ENCODE measurements around the gene GSTO1.

The GSTO1 gene

DNA sequence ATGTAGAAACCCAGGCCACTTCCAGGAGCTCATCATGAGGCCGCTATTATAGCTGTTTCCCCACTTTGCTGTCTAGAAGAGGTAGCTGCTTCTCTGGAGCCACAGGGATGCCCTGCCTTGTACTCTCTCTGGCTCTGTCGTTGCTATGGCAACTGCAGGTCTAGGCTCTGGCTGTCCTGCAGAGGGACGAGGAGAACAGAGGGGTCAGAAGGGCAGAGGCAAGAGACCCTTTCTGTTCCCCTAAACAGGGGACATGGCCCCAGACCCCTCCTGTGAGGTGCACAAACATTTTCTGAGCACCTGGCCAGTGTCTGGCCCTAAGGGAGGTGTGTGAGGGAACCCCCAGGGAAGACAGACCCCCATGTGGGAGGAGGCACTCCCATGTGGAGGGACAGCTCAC, 52.2 kb downstream of the GSTO1 start:
- no peak for DNase-seq

DNA sequence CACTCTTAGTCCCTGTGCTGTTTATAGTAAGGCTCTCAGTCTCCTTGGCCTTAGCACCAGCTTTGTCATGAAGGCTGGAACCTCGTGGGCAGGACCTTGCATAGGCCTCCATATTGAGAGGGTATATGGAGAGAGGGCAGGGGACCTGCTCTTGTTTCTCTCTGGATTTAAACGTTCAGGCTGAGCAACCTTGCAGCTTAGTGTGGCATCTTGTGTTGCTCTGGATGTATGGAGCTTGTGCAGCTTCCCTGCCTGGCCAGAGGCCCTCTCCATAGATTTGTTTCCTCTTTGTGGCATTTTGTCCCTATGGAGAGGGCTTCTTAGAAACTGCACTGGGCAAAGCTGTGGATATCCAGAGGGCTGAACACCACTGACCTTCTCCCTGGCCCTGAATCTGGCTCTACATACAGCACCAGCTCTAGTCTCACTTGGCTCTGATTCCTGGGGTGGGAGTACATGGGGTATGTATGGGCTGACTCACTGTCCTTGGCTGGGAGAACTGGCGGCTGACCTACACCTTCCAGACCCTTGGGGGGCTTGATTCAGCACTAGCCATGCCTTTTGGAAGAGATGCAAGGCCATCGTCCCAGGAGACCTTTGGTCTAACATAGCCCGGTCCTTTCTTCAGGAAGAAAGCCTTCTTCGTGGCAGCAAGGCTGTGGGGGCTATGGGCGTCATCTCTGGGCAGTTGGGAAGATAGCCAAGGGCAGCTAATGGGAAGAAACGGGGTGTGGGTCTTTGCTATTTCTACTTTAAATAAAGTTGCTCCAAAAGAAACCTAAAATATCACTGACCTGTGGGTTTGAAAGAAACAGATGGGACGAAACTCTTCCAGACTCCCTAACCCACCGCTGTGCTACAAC, 53.1 kb downstream of the GSTO1 start:
- no peak for DNase-seq

DNA sequence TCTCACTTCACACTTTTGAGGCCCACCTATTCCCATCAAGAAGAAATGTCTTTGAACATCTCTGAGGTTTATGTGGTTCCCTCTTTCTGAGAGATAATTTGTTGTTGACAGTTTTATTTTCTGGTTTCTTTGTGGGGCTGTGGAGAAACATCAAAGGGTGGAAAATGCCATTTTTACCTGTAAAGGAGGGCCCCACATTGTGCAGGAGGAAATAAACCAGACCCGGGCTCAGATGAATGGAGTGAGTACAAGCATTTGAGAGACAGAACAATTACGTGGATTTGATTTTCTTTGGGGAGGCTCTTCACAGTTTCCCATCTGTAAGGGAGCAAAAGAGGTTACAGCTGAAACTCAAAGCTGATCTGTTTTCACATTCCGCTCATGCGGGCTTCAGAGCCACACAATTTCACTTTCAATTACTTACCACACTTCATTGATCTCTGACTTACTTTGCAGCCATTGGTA, 53.8 kb downstream of the GSTO1 start:
- peak in 2 of 5 experiments; percentile 58 to 61 for DNase-seq

DNA sequence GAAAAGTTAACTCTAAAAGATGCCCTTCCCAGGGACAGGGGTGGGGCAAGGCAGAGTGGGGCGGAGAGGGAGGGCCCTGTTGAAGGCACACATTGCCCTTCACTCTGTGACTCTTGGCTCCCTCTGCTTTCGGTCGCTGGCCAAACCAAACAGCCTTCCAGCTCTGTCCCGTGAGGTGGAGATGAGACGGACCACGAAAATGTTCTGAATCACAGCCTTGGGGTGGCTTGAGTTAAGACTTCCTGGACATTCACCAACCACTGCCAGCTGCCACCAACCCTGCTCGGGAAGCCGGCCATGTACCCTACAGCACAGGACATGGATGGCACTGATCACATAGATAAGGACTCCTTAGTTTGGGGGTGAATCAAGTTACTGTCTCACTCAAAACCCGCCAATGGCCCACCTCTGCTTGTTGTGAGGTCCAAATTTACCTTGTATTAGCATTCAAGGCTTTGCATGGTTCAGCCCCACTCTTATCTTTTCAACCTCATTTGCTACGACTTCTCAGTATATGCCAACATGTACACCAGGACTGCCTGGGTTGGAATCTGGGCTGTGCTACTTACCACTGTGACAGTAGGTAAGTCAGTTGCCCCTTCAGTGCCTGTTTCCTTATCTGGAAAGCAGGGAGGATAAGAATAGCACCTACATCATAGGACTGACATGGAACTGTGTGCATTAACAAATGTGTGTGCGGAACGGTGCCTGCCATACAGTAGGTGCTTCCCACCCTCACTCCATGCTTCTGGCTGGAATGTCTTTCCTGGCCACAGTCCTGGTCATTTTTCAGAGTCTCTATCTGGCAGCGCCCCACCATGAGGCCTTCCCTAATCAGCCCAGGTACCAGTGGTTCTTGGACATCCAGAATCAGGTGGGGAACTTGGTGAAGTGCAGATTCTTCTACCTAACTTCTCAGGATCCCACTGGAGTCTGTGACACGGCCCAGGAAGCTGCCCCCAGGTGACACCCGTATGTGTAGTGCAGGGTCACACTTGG, 55.6 kb downstream of the GSTO1 start:
- no peak for DNase-seq

DNA sequence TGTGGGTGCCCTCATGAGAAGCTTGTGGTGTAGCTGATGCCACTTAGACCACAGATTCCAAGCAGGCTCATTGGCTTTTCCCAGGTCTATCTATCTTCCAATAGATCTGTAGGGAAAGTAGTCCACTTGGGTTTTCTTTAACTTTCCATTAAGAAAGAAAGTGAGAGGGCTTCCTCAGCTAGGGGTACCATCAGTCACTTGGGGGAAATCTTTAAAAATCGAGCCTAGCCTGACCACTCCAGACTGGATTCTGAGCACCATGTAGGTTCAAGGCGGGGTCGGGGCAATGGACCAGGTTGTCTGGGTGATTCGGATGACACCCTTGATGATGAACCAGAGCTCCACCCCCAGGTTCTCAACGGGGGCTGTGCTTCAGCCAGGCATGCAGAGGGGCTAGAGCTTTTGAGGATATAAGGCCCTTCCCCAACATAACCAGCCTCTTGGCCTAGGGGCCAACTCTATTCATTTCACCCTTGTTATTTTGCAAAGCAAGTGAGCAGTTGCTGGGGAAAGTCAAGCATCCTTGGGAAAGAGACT, 56.6 kb downstream of the GSTO1 start:
- no peak for DNase-seq

DNA sequence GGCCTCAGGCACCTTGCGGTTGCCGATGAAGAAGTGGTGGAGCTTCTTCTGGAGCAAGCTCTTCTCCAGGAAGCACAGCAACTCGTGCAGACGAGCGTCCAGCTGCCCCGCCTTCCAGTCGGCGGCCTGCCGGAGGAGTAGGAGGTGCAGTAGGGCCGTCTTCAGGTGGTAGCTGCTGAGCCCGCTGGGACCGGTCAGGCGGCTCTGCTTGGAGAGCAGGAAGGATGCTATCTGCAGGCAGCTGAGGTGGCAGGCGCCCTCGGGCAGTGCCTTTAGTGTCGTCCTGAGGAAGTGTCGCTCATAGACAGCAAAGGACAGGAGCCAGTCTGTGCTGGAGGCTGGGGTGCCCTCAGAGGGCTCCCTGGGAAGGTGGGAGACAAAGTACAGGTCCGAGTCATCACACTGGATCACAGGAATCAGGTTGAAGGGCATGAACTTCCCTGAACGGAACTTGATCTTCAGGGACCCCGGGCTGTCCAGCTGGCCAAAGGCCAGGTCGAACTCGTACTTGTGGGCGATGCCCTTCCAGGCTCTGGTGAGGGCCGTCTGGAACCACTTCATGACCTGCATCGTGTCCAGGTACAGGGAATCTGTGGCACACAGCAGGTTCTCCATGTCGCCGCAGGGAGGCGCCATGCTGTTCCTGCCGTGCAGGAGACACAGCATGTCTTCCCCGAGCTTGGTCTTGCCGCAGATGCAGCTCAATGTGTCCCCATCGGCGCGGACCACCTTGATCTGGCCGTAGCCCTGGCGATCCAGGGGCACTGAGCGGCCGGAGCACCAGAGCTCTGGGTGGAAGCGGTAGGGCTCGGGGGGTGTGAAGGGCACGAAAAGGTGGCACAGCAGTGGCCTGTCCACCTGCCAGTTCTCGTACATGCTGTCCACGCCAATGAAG, 60.1 kb downstream of the GSTO1 start:
- no peak for DNase-seq

DNA sequence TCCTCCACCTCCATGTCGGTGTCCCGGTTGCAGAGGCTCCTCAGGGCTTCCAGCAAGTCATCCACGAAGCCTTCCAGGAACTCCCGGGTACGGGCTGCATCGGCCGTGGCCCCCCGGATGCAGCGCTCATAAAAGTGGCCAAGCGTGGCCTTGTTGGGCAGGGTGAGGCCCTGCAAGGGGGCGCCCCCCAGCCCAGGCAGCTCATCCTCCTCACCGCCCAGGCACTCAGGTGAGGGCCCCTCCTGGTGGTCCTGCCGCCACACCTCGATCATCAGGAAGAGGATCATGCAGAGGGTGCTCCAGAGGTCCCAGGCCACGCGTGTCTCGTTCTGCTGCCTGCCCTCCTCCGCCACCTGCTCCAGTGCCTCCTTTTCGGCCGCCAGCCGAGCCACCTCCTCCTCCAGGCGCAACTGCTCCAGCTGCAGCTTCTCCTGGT, 60.8 kb downstream of the GSTO1 start:
- no peak for DNase-seq

DNA sequence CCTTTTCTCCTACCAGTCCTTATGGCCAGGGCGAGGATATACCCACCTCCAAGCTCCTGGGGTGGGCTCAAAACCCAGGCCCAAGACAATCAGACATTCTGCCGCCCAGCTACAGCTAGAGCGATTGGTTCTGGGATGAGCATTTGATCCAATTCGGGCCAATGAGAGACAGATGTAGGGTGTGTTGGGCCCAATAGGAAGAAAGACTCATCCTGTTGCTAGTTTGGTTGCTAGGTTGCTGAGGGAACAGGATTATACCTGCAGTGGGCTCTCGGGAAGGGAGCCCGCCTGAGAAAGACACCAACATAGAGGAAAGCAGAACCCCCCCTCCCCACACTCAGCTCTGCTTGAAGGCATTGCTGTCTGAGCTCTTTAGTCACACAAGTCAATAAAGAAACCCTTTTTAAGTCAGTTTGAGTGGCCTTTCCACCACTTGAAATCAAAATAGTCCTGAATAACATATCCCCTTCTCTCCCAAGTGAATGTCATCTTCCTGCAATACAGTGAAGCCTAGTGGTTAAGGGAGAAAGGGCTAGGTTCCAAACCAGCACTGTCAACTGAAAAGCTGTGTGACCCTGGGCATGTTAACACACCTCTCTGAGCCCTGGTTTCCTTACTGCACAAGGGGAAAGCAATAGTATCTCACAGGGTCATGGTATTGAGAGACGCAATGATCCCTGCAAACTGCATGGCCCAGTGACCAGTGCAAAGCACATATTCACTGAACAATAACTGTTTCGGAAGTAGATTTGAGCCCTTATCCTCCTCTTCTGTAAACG, 61.8 kb downstream of the GSTO1 start:
- no peak for DNase-seq

All from T-helper 2 cell (primary cell).